SH-SY5Y (cell line): Measurements from ENCODE around the gene LDB3.

Experiments
- GATA2 ChIP-seq: IDR thresholded peaks from 2 replicates; pipeline ENCODE4 v1.6.1; 2011; ENCODE audit warnings: mild to moderate bottlenecking, low read depth, low read length
- GATA3 ChIP-seq: IDR thresholded peaks from 2 replicates; pipeline ENCODE4 v1.6.1; 2011; ENCODE audit warnings: low read depth, mild to moderate bottlenecking, low read length, moderate library complexity

DNA sequence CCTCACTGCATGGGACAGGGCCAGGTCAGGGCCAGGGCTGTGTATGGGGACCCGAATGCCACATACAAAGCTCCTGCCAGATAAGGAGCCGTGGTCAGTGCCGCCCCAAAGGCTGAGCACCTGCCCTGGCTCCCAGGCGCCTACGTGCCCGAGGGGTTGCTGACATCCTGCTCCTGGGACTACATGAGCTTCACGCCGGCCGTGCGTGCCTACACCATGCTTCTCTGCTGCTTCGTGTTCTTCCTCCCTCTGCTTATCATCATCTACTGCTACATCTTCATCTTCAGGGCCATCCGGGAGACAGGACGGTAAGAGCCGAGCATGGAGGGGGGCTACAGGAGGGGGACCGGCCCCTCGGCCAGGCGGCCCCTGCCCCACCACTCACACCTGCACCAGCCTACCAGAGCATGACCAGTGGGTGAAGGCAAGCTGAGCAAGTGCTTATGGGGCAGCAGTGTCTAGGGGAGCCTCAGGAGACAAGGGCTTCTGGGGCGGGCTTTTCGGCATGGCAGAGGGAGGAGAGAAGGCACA lies 9.1 kb upstream of the LDB3 start:
- TF ChIP-seq GATA2 (no peak), GATA3 (no peak)
